Measurements from ENCODE around the gene ASPDH.

ASPDH gene

GRCh38 chr19:50496189-50497021 lies 17.3 kb downstream of the ASPDH start:
- DNase-seq (ENCODE audit: low read depth), result no peak

GRCh38 chr19:50495020-50495531 lies 18.6 kb downstream of the ASPDH start:
- DNase-seq (ENCODE audit: low read depth), result no peak

- no peak for DNase-seq (ENCODE audit: low read depth)
Measured at GRCh38 chr19:50494186-50495019, 19.3 kb downstream of the ASPDH start.

- no peak for DNase-seq (ENCODE audit: low read depth)
Measured at GRCh38 chr19:50493171-50493570, 20.5 kb downstream of the ASPDH start.

- no peak for DNase-seq (ENCODE audit: low read depth)
Measured at GRCh38 chr19:50492303-50493052, 21.2 kb downstream of the ASPDH start.

- no peak for DNase-seq (ENCODE audit: low read depth)
Measured at GRCh38 chr19:50490991-50491472, 22.7 kb downstream of the ASPDH start.

GRCh38 chr19:50490411-50490811 lies 23.3 kb downstream of the ASPDH start:
- no peak for DNase-seq (ENCODE audit: low read depth)

- no peak for DNase-seq (ENCODE audit: low read depth)
Measured at GRCh38 chr19:50489461-50490011, 24.2 kb downstream of the ASPDH start.

- DNase-seq (ENCODE audit: low read depth), result no peak
Measured at GRCh38 chr19:50488389-50489194, 25.1 kb downstream of the ASPDH start.

GRCh38 chr19:50486823-50487515 lies 26.7 kb downstream of the ASPDH start:
- no peak for DNase-seq (ENCODE audit: low read depth)

GRCh38 chr19:50485284-50485955 lies 28.3 kb downstream of the ASPDH start:
- no peak for DNase-seq (ENCODE audit: low read depth)

GRCh38 chr19:50482916-50483315 lies 30.8 kb downstream of the ASPDH start:
- no peak for DNase-seq (ENCODE audit: low read depth)

- DNase-seq (ENCODE audit: low read depth), result no peak
Measured at GRCh38 chr19:50482271-50482855, 31.4 kb downstream of the ASPDH start.

GRCh38 chr19:50481351-50482149 lies 32.2 kb downstream of the ASPDH start:
- DNase-seq (ENCODE audit: low read depth), result no peak

- no peak for DNase-seq (ENCODE audit: low read depth)
Measured at GRCh38 chr19:50480281-50481111, 33.2 kb downstream of the ASPDH start.

GRCh38 chr19:50479761-50480251 lies 33.9 kb downstream of the ASPDH start:
- no peak for DNase-seq (ENCODE audit: low read depth)
